Inflammatory macrophage (primary cell): ENCODE data around the gene C2orf80.
"Not testable (repeated sequence)": the region's sequence is repeated elsewhere in the genome, so short reads cannot be mapped to it uniquely, and the experiment has no call there.

ENCODE experiments used
- DNase-seq, 2 donors: peaks; one replicate each; pipeline ENCODE4 v3.0.0-alpha.2; 2020 to 2022

The C2orf80 gene

GRCh38 chr2:208175840-208176153 lies 14.0 kb downstream of the C2orf80 start:
- no peak for DNase-seq

DNA sequence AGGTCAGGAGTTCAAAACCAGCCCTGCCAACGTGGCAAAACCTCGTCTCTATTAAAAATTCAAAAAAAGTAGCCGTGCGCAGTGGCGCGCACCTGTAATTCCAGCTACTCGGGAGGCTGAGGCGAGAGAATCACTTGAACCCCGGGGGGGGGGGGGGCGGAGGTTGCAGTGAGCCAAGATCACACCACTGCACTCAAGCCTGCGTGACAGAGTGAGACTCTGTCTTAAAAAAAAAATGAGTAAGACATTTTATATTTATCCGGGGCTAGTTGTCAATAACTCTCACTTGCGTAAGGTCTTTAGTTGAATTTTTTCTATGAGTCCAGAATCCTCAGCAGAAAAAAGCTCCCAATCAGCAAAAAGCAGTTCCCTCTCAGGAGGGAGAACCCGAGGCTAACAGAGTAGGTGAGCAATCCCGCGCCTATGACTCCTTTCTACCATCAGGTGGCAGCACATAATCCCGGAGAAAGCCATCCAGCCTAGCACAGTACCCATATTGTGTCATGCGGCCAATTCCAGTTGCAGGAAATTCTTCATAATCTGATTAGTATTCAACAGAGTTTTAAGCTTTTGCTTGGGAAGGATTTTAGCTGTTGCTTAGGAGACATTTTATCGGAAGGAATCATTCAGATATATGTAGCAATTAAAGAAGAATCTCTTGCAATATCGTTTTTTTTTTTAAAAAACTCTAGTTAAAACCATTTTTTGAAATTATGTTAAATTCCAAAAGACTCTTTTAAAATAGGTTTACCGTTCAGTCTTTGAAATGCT lies 14.6 kb downstream of the C2orf80 start:
- peak; percentile 93 for DNase-seq

DNA sequence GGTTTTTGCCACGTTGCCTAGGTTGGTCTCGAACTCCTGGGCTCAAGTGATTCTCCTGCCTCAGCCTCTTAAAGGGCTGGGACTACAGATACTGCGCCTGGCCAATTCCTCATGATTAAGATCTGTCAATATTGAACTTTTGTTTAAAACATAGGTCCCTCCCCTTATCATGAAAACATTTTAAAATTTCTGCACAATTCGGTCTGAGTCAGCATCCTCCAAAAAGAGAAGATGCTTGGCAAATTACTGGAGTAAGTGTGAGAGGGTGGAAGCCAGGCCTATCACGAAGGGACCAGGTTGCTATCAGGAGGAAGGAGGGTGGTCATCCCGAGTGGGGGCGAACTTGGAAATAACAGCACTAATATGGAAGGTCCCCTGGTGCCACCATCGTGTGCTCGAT lies 15.7 kb downstream of the C2orf80 start:
- no peak for DNase-seq

- DNase-seq = peak; percentile 86 to 95
Observed at GRCh38 chr2:208172125-208172524, 17.7 kb downstream of the C2orf80 start.

DNA sequence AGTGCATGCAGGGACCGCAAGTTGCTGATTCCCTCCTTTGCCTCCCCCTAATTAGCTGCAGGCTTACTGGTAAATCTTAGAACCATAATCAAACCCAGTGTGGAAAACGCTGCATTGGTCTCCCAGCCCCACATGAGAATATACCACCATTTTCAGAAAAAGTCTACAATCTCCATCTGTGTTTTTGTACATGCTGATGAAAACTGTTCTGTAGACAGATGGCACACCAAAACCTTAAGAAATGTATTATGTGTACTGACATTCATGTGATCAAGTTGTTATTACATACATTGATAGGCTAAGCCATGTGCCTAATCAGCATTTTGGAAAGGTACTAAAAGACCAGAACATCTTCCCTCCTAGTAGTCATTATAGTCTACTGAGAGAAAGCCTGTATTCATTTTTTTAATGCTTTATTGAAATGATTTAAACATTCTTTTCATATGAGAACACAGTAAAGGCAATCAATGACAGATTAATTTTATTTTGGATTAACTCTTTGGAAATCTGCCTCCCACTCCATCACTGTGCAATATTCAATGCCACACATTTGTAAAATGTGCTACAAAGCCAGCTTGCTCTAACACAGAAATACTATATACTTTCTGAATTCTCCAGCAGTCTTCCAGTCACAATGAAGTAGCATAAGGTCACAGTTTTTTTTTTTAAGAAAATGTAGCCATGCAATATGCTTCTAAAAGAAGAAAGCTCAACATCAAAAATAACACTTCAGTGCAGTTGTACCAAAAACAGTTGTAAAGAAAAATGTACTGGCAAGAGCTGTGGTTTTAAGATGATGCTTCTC lies 24.7 kb downstream of the C2orf80 start:
- DNase-seq = no peak

DNA sequence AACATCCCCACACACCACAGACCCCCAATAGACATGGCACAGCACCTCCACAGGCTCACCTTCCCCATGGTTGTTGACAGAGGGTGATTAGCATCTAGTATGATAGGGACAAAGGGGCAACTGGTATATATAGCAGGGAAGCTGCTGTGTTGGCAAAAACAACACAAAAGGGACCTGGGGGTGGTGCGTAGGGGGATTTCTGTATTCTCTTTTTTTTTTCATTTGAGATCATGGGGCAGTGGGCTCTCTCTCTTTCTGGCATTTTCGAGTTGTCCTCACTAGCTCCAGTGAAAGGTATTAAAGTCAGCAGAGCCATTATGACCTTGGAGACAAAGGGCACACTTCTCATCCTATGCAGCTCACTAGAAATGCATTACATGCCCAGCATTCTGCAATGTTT lies 26.3 kb downstream of the C2orf80 start, which contains the start of gene CRYGA:
TSS of gene CRYGA (minus strand) at position 101 of the 400 bp plus-strand sequence. CDS start at position 68, 33 bp downstream.
- DNase-seq = no peak

DNA sequence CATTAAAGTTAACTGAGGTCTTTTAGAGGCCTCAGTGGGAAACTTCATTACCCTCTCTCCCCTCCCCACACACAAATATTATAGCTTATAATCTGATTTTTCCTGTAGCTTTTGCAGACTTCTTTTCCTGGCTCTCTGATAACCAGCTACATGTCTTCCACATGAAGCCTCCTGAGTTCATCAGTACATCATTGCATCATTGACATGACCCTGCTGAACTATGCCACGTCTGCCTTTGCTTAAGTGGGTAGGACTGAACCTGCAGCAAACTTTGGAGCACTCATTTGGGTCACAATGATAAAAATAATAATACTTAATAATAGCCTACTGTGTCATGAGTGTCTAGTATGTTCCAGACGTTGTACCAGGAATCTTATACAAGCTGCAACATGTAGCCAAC lies 33.4 kb downstream of the C2orf80 start:
- no peak for DNase-seq

- no peak for DNase-seq
Observed at GRCh38 chr2:208153156-208153555, 36.7 kb downstream of the C2orf80 start.

GRCh38 chr2:208150956-208151355 lies 38.9 kb downstream of the C2orf80 start:
- DNase-seq = peak; percentile 65 to 83

DNA sequence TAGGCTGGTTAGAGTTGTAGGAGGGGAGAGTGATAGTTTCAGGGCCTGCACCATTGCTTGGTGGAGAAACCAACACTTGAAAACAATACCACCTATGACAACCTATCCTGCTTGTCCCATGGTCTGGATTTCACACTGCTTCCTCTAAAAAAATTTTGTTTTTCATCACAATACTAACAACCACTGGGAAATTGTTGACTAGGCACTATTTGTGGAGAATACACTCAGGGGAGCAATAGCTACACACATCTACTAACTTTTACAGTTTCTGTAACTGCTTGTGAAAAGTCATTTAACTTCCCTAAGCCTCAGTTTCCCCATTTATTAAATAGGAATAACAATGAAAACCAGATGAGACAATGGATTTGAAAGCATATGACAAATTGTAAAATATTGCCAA lies 39.7 kb downstream of the C2orf80 start:
- DNase-seq = no peak

GRCh38 chr2:208148803-208149202 lies 41.0 kb downstream of the C2orf80 start:
- DNase-seq = no peak

GRCh38 chr2:208147759-208148158 lies 42.1 kb downstream of the C2orf80 start:
- DNase-seq = peak in 1 of 2 donors; percentile 12

- DNase-seq = no peak
Observed at GRCh38 chr2:208147008-208147407, 42.8 kb downstream of the C2orf80 start.

- no peak for DNase-seq
Observed at GRCh38 chr2:208146006-208146405, 43.8 kb downstream of the C2orf80 start, which contains the start of gene CRYGB. Gene CRYGB, minus strand, starts transcription at chr2:208146158. Its CDS starts 38 bp downstream, at chr2:208146120.

- DNase-seq = no peak
Observed at GRCh38 chr2:208142925-208143799, 46.7 kb downstream of the C2orf80 start.

DNA sequence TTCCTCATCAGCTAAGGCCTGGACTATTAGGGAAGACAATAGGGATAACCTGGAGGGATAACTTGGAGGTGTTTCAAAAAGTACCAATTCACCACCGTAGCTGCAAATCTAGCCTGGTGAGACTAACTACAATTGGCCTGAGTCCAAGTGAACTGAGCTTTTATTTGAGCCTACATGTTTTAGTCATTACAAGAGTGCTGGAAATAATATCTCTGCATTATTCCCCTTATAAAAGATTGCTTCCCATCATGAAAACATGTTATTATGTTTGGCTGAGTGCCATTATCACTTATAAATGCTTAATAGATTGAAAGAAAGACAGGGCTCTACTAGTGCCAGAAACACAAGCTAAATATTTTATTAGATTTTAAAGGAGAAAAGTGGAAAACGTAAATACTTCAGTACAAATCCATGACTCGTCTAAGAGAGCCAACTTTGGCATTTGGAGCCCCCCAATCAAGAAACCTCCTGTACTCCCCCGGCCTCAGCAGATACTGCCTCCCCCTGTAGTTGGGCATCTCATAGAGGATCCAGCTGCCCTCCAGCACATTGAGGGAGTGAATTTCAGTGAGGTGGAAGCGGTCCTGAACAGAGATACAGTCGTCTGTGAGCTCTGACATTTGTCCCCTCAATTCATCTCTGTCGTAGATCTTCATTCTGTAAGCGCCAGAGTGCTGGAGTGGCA lies 47.4 kb downstream of the C2orf80 start:
- DNase-seq = no peak

DNA sequence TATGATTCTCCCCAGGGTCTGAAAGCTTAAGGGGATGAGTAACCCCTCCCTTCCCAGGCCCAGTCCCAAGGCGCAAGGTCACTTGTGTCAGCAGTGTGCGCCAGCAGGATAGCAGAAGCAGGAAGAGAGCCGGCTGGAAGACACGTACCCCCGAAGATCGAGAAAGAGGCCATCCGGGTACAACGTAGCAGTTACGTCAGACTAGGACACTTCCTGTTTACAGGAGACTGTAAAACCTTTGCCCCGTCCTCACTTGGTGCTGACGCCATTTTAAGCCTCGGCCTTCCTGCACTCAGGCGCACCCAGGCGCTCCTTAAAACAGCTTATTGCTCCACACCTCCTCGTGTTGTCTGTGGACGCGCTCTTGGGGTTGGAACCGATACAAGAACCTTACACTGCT lies 50.4 kb downstream of the C2orf80 start:
- DNase-seq = no peak

DNA sequence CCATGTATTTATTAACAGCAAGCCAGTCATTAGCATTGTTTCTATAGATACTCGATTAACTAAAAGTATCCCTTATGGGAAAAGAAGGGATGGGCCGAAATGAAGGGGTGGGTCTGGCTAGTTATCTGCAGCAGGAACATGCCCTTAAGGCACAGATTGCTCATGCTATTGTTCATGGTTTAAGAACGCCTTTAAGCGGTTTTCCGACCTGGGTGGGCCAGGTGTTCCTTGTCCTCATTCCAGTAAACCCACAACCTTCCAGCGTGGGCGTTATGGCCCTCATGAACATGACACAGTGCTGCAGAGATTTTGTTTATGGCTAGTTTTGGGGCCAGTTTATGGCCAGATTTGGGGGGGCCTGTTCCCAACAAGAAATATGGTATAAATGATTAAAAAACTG lies 51.5 kb downstream of the C2orf80 start:
- not testable (repeated sequence) for DNase-seq

- no peak for DNase-seq
Observed at GRCh38 chr2:208136716-208137094, 53.1 kb downstream of the C2orf80 start.

DNA sequence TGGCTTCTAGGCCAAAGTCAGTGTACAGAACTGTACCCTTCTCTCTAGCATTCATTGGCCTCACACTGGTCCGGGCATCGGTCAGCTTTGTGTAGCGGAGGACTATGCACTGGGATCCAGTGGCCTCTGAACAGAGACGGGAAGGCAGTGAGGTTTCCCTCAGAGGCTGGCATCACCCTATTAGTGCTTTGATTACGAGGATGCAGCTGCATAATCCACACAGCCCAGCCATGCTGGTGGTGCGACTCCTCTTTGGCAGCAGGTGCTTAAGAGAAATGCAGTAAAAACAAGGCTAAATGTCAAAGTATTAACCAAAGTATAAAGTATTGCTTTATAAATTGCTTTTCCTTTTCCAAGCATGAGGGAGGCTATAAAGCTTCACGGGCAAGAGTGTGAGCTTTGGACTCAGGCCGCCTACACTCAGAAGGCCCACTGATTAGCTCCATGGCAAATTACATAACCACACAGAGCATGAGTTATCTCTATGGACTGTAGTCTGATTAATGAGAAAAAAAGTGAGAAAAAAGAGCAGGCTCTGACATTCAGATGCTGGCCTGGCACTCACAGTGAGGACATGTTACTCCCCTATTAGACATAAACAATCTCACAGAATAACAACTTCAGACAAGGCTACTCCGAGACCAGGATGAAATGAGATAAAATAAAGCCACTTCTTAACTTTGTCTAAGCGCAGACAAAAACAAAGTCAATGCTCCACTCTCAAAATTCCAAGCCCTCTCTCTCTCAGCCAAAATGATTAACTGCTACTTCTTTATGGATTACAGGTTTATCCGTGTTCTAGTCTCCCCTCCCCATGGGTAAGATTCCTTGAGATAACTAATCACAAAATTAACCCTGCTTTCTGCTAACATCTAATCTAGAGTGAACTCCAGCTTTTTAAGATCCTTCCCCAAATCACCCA lies 53.8 kb downstream of the C2orf80 start:
- DNase-seq = no peak

DNA sequence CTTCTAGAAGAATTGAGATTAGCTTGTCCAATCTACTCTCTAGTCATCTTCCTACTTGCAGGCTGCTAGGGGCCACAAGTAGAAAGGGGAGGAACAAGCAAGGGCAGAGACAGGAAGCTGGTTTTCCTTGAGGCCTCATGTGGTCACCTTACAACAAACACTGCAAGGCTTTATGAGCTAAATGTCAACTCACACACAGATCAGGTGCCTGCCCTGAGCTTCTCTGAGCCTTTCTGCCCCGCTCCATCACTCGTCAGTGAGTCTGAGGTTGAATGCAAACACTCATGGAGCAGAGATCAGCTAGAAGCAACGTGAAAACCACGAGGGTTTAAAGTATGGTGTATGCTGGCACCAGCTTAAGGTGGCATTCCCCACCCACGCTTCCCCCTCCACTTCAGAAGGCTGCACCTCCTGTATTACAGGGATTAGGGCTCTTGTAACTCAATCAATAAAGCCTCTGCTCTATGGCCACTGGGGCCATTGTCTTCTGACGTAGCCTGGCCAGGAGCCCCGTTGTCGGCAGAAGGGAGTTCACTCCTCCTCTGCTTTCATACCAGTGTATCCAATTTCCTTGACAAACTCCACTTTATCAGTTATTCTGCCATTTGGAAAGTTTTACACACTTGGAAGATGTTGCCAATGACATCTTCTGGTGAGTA lies 54.8 kb downstream of the C2orf80 start:
- DNase-seq = peak in 1 of 2 donors; percentile 6
